ENCODE measurements around the gene KRCC1.

KRCC1 gene

DNA sequence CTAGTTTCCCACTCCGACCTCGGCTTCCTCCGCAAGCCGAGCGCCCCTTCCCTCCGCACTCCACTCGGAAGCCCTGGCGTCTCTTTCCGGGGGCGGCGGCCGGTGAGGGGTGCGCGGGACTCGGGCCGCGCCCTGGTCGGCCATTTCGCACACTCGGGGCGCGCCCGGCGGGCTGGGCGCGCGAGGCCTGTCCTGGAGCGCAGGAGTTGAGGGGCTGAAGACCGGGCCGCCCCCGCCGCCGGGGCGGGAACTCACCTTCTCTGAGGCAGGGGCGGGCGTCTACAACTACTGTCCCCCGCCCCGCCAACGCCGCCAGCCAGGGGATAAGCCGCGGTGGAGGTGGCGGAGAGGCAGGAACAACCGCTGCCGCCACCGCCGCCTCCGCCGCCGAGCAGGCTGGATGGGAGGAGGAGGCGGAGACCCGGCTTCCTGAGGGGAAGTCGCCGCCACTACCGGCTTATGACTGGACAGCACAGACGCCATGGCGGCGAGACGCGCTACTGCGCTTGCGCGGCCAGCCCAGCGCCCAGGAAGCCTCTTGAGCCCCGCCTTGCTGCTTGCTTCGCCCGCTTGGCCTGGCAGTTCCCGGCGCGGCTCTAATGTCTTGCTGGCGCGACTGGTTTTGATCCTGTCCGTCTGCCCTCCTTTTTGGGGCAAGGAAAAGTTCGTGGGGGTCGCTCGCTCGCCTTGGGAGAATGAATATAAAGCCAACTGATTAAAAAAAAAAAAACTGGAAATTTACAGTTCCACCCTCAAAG lies at the start of gene KRCC1:
TSS of gene KRCC1 (minus strand) at position 413 of the 758 bp plus-strand sequence. CDS start 27,220 bp downstream, outside the sequence.
- peak; percentile 97 for DNase-seq

DNA sequence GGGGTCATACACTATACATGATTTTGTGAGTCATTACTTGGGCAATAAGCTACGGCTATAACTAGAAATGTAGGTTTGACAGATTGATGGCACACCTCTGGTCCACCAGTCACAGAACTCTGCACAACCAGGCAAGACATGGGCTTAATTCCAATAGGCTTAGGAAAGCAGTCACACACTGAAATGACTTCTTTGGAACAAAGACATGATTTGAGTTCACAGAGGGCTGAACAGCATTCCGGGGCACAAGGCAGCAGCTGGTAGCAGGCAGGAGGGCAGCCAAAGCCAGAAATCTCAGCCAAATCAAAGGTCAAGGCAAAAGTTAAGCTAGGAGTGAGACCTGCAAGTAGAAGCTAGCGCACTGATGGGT lies 44.9 kb upstream of the KRCC1 start:
- no peak for DNase-seq

DNA sequence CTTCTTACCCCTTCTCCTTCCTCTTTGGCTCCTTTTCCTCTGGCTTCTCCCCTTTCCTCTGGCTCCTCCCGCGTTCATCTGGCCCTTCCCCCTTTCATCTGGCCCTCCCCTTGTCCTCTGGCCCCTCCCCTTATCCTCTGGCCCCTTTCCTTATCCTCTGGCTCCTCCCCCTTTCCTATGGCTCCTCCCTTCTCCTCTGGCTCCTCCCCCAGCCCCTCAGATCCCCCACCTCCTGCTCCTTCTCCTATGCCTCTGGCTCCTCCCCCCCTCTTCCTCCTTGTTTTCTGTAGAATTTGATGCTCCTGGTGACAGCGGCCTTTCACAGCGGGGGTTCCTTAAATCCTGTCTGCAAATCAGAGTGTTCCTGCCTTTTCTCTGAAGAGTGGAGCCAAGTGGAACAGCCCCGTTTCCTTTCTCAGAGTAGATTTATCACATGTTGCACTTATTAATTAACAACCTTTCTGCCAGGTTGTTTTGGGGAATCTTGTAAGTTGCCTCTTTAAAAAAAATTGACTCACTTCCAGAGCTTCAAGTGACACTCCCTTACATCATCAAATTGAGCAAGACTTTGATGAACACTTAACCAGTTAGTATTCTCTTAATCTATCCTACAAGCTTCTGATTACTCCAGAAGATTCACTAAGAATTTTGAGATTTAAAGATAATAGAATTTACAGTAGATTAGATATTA lies 44.4 kb upstream of the KRCC1 start:
- no peak for DNase-seq

DNA sequence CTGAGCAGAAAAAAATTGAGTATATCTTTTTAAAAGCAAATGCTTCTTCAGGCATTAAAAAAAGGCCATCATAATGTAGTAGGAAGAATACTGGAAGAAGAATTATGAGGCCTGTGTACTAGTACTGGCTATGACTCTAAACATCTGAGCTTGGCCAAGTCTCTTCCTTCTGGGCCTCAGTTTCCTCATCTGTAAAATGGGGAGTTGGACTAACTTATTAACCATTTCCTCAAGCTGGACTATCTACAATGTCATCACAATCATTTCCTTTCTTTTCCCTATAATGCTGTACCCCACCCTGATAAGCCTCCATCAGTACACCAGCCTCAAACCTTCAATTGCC lies 42.9 kb upstream of the KRCC1 start:
- no peak for DNase-seq

DNA sequence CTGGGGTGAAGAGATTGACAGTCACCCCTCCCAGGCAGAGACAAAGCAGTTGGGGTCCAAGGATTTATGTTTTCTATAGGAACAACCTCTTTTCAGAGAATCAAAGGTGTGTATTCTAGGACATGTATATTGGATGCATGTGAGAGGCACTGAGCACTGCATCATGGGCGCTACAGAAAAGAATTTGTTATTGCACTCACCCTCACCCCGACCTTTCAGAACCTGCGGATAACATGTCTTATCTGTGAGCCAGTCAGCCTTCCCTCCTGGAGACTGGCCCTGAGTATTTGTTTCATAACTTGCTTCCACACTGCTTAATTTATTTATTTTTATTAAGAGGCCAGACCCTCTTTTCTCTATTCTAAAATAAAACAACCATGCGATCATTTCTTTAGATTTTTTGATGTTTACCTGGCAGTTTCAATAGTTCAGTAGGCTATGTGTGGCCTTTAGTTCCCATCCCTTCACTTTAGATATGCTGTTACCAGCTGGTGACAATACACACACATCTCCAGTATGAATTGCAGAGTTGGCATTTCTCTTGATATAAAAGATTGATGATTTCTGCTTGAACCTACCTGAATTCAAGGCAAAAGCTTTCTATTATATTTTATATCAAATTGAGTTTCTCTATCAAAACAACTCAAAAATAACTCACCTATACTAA lies 42.4 kb upstream of the KRCC1 start:
- DNase-seq: no peak

DNA sequence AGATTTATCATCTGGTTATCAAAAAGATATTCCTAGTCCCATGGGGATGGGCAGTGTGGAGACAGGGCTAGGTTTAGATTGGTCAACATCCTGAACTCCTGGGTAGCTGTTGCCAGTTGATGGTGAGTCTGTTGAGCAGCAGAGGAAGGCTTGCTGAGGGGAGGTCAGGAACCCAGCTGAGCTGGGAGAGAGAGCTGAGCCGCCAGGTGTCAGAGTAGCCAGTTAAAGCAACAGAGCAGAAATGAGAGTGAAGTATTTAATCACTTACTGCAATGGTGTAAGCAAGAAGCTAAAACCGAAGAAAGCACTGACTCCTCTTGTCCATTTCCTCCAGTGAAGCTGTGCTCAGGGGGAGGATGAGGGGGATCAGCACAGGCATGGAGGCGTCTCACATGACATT lies 41.6 kb upstream of the KRCC1 start:
- DNase-seq: no peak

DNA sequence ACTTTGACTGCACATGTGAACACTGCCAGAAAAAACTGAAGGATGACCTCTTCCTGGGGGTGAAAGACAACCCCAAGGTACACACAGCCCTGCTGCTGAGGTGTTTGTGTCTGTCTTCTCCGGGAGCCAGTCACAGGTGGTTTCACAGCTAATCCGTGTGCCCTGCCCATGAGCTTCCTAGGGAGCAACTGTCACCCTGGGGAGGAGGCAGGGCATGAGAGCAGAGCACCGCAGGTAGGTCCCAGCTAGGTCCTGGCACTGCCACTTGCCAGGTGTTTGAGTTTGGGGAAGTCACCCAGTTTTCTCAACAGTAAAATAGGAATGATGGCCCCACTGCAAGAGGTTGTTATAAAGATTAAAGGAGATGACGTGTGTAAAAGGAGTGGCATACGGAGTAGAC lies 41.1 kb upstream of the KRCC1 start:
- DNase-seq: no peak

DNA sequence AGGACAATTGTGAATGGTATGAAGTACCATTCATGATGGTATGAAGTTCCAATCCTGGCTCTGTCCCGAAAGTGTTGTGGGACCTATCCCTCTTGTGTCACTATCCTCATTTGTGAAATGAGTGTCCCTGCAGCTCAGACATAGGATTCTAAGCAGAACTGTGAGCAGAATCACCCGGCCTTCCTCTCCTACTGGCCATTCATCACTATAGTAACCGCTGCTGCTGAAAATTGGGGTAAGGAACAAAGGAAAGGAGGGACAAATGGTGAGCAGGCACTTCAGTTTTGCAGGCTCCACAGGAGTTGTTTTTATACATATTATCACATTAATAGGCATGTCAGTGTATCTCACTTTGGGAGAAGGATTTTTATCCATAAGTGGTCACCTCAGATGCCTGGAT lies 39.4 kb upstream of the KRCC1 start:
- DNase-seq: no peak

DNA sequence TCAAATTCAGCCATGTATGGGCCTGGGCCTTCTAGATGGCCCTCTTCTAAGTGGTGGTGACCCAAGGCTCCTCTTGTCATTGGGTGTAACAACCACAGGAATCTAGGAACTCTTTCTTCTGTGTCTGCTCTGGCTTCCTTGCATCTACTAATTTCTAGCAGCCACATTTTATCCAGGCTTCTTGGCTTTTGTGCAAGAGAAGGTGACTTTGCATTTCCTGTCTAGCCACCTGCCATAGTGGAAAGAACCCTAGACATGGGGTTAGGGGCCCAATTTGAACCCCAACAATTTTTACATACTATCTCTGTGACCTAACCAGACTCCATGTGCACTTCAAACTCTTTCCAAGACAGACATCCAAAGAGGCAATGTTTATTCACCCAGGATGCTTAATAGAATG lies 37.2 kb upstream of the KRCC1 start:
- DNase-seq: no peak

DNA sequence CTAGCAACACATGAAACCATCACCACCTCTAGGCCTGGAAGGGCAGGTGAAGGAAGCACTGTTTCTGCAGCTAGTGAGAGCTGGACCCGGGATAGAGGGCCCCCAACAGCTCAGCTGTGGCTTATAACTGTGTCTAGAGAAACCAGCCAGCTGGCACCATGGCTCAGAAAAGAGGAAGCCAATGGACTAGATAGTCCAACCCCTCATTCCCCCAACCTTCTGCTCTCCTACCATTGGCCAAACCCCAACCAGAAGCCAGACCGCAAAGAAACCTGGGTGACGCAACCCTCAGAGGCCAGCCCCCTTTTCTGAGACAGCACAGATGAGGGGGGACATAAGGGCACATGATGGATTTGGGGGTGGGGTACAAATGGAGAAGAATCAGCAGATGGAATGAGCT lies 36.4 kb upstream of the KRCC1 start:
- no peak for DNase-seq

DNA sequence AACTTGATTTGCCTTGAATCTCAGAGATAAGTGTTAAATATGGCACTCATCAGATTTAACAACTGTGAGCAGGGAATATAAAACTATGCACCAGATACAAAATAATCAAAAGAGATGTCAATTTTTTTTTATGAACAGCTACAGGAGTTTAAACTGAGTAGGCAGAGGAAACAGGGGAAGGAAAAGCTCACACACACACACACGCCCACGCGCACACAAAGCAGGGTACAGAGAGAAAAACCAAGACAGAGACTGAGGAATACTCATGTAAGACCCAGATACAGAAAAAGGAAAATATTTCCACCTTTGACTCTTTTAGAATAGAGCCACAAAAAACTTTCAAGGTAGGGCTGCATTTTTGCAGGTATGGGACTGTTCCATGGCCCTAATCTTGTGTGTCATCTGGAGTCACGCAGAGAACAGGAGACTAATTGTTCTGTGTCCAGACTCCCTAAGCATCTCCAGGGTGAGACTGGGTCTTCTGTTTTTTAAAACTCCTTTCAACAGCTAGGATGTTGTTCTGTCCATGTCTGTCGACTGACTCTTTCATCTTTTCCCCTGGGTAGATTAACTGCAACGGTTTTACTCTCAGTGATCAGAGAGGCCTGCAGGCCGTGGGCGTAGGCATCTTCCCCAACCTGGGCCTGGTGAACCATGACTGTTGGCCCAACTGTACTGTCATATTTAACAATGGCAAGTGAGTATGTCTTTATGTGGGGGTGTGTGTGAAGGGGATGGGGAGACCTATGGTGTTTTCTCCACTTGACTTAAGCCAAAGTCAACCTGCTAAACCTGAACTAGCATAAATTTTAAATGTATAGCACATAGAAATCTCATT lies 35.1 kb upstream of the KRCC1 start:
- no peak for DNase-seq

DNA sequence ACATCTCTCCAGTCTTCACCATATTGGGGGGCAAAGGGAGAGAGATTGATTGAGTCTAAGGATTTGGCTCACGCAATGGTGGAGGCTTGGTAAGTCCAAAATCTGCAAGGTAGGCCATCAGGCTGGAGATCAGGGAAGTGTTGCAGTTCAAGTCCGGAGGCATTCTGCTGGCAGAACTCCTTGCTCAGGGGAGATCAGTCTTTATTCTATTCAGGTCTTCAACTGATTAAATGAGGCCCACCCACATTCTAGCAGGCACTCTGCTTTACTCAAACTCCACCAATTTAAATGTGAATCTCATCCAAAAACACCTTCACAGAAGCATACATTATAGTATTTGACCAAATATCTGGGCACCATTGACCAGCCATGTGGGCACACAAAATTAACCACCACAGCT lies 33.4 kb upstream of the KRCC1 start:
- no peak for DNase-seq

DNA sequence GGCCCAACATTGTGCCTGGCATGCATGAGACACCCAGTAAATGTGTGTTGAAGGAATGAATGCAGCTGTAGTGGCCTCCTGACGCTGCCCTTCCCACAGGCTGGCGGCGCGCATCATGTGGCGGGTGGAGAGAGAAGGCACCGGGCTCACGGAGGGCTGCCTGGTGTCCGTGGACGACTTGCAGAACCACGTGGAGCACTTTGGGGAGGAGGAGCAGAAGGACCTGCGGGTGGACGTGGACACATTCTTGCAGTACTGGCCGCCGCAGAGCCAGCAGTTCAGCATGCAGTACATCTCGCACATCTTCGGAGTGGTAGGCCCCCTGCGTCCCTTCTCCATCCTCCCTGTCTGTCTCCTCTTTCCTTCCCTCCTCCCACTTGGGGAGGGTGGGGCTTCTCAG lies 32.2 kb upstream of the KRCC1 start:
- no peak for DNase-seq

DNA sequence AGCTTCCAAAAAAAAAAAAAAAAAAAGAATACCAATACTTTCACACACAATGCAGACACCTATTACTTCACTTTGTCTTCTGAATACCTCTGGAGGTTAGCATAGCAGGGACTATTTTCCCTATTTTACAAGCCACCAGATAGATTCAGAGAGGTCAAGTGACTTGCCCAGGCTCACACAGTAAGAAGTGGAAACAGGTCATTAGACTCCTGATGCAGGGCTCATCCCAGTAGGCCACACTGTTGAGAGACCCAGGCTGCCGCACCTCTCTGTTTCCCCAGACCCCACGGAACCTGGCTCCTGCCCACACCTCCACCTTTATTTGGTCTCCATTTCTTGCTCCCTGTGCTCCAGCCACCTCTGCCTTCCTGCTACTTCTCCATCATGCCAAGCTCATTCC lies 31.5 kb upstream of the KRCC1 start:
- DNase-seq: no peak

DNA sequence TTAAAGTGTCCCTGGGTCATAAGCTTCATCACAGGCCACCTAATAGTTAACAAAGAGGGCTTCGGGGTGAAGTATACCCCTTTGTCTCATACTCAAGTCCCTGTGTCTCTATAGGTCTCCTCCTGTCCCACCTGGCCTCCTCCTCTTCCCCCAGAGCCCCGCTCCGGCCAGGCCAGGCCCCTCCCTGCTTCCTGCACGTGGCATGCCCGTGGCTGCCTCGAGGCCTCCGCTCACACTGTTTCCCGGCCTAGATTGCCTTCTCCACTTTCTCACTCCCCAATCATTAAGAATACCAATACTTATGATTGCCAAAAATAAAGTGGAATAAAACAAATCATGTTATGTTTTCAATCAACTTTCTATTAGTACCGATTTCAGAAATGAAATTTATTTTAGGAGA lies 30.8 kb upstream of the KRCC1 start:
- no peak for DNase-seq

DNA sequence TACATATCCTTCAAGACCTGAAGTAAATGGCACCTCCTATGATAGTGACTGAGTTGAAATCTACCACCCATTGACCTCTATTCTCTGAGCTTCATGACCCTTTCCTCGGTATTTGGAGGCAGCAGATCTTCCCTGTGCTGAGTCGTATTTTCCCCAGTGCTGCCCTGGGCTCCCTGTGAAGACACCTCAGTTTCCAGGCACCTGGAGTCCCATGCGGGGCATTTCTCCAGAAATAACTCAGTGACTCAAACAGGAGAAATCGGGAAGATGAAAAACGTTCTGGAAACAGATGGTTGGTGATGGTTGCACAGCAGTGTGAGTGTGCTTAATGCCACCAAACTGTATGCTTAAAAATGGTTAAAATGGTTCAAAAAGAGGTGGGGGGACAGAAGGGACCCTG lies 30.0 kb upstream of the KRCC1 start:
- no peak for DNase-seq

DNA sequence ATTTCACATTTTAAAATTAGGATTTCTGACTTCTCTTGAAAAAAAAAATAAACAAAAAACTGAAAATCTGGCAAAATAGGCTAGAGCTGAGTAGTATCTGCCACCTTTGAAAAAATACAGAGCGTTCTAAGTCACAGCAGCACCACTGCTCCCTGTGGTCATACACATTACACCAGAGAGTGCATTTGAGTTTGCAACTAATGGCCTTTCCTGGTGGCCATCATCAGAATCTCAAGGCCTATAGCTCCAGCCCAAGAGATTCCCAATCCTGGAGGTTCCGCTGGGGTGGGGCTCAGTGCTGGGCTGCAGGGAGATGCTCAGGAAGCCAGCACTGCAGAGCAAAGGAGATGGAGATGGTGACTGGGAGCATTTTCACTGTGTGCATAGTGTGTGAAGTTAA lies 29.5 kb upstream of the KRCC1 start:
- DNase-seq: no peak

DNA sequence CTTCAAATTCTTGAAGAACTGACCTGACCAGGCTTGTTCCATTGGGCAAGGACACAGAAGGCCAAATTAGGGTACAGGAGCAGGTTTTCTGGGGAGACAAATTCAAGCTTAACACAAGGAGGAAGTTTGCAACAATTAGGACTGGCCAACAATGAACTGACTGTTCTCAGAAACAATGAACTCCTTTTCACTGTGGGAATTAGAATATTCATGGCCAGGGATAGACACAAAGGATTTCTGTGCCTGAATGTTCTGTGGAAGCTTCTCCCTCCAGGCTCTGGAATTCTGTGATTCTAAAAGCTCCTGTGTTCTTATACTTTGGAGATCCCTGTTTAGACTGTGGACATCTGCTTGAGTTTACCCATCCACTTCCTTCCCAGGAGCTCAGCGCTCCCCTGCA lies 27.2 kb upstream of the KRCC1 start:
- DNase-seq: no peak

DNA sequence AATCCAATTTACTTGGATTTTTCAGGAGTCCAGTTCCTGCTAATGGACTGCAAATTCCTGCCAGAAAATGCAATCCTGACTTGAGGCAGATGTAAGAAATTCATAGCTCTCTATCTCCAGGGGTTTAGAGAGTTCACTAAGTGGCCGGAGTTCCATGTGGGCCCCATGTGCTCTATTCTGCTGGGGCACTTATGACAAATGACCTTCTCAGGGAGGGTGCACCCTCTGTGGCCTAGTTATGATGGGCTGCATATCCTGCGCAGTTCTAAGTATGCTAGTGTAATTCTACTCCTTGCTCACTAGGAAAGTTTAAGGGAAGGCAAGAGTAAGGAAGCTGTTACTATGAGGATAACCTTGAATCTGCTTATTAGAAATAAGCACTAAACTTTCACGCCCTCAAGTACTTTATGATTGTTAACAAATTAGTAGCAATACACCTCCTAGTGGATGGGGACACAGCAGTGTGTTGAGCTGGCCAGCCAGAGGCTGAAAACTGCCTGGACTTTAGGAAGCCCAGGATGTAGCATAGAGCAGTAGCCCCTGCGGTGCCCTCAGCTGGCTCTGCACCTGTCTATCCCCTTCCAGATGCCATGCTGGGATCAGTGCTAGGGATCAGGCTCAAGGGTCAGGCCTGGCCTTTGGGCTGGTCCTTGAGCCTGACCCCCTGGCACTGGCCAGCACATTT lies 26.5 kb upstream of the KRCC1 start:
- DNase-seq: no peak

DNA sequence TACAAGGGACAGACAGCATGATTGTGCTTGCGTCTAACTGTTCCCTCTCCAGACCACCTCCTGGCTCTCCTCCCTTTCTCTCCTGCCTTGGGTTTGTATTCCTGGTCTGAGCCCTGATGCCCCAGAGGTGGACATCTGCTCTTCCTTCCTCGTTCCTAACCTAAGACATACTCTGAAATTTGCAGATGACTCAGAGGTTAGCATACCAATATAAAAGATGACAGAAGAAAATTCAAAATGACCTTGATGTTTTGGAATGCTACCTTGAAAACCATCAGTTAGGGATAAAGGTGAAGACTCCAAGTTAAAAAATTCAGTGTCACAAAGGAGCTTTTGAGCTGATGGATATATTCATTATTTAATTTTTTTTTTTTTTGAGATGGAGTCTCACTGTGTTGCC lies 25.0 kb upstream of the KRCC1 start:
- no peak for DNase-seq

DNA sequence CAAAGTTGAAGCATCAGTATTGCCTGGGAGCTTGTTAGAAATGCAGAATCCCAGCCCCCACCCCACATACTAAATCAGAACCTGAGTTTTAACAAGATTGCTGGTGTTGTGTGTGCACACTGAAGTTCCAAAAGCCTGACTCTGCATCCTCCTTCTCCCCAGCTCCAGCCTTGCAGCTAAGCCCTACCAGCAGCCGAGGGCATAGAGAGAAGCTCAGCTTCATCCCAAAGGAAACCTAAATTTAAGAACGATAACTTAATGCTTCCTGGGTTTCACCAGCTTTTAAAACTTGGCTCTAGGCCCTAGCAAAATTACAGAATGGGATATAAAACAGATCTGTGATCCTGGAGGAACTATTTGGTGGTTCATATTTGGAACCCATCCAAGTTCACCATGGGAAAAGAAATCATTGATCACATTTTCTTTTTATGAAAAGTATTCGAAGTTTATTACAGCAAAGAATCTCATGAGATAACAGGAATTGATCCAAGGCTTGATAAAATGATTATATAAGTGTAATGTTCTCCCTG lies 23.1 kb upstream of the KRCC1 start:
- DNase-seq: no peak

DNA sequence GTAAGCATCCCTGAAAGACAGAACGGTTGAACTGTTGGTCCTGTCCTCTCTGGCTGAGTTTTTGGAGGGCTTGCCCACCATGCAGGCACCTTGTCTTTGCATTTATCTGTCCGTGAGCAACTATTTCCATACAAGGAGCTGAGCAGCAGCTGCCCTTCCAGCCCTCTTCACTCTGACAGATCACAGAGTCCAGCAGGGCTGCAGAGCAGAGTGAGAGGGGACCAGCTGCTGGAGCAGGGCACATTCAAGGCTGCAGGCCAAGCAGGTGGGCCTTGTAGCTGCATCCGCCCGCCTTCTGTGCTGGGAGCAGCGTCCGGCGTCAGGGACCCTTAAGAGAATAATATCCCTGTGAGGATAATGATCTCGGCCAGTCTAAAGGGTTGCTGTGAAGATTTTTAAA lies 21.5 kb upstream of the KRCC1 start:
- DNase-seq: no peak

DNA sequence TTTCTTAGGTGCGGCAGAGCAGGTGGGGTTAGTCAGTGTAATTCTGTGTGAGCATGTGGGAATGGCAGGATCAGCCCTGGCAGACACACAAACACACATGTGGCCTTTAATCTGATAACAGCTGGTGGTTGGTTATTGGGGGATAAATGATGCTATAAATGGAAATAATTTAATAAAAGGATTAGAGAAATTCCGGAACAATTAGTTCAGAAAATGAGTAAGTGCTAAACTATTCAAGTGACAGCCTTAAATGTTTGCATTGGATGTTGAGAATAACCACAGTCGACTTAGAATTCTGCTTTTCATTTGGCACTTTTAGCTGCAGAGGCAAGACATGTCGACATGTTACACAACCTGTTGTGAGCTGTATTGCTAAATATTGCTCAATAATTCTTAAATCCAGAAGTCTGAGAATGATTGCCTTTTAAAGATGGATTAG lies 19.3 kb upstream of the KRCC1 start:
- DNase-seq: no peak

All from CD4-positive, alpha-beta T cell treated with Interferon gamma for 1 hour (primary cell).